Iris pigment epithelial cell (primary cell): ENCODE results near the gene SLC25A25.
"Not testable (repeated sequence)": the region's sequence is repeated elsewhere in the genome, so short reads cannot be mapped to it uniquely, and the experiment has no call there.

ENCODE experiments used
- DNase-seq: peaks from one replicate; pipeline ENCODE4 v3.0.0-alpha.2; 2011; ENCODE audit warnings: low read depth

Gene SLC25A25

DNA sequence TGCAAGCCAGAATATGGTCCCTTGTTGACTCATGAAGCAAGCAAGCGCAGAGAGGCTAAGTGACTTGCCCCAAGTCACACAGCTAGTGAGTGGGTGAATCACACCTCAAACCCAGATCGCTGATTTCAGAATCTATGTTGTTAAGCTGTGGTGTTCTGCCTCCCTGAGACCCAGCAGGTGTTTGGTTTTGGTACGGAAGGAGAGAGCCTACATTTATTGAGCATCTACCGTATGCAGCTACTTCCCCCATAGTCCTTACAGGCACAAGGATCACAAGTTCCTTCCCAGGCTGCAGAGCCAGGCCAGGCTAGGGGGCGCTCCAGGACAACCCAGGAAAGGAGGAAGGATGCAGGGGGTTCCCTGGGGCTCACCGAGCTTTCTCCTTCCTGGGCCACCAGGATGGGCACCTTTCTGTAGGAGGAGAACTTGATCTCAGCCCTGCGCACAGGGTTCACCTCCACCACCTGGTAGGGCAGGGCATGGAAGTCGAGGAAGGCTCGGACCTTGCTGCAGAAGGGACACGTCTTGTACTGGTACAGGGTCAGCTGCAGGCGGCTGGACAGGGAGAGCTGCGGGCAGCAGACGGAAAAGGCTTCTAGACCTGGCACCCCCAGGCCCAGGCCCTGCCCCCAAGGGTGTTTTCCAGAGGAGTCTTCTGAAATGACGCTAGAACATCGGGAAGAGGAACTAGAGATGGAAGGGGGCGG is 57.0 kb downstream of the SLC25A25 start:
- DNase-seq, result peak; percentile 60

DNA sequence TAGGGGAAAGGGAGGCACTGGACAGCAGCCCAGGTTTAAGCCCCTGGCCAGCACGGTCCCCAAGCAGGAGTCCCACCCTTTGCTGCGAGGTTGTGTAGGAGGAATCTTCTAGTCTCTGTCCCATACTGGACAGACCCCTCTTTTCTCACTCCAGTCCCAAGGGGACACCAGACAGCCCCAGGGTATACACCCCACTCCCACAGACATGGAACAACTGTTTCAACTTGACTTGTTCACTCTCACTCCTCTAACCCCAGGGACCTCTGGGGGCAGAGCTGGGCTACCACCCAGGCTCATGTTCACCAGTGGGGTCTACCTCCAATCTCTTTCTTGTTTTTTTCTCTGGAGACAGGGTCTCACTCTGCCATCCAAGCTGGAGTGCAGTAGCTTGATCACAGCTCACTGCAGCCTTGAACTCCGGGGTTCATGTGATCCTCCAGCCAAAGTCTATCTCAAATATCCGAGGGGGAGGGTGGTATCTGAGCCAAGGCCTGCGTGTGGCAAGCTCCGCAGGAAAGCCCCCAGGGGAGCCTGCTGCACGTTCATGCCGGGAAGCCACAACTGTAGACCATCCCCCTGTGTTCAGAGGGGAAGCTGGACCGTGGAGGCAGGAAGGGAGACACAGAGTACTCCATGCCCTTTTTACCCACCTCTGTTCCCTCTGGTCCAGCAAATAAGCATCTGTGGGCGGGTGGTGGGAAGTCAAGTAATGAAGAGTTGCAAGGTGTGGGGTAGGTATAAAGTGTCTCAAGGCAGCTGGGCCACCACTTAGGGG is 57.7 kb downstream of the SLC25A25 start:
- DNase-seq, result no peak

DNA sequence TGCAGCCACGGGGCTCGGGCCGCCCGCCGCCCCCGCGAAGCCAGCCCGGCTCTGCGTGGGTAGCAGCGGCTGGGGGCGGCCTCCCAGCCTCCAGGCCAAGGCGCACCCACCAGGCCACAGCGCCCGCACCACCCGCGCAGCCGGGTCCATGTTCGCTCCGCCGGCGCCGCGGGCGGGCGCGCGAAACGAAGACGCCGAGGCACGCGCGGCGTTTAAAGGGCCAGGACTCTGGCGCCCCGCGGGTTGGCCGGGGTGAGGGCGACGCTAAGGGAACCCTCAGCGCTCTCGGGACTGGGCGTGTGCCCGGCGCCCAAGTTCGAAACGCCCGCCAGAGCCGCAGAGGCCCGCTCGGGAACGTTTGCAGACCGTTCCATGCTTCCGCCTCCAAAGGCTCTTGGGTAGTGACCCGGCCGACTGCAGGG is 59.5 kb downstream of the SLC25A25 start, which contains the start of gene PTGES2:
Gene PTGES2, minus strand, starts transcription at position 162 of the 422 bp plus-strand sequence. Its CDS starts 12 bp downstream, at position 150.
- DNase-seq, result peak; percentile 86

DNA sequence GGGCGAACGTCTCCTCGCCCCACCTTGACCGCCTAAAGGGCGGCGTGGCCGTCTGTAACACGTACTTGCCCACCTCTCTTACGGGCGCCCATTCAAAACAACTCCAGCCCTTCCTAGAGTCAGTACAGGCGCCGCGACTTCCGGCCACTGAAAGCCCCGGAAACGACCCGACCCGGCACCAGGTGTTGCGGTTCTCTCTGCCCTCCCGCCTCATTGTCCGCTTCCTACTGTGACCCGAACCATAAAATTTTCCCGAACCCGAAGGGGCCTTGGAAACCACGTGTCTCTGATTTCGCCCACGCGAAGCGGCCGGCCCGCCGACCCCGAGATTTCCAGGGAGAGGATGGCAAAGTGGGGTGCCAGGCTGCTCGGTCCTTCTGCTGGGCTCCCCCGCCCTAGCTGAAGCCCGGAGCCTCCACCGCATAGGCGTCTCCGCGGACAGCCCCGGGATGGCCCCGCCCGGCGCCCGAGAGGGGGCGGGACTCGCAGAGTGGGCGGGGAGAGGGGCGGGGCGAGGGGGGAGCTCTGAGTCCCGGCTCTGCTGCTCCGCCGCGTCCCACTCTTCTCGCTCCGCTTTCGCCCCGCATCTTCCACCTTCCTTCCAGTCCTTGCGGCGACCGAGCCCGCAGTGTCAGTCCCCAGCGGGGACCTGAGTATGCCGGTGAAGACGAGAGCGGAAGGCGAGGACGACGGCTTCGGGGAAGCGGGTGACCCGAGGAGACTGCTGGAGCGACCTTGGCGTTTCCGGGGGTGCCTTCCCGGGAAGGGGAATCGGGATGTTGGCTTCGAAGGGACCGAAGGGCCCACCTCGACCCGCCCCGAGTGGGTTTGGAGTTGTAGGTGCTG is 60.2 kb downstream of the SLC25A25 start:
- peak; percentile 89 for DNase-seq

DNA sequence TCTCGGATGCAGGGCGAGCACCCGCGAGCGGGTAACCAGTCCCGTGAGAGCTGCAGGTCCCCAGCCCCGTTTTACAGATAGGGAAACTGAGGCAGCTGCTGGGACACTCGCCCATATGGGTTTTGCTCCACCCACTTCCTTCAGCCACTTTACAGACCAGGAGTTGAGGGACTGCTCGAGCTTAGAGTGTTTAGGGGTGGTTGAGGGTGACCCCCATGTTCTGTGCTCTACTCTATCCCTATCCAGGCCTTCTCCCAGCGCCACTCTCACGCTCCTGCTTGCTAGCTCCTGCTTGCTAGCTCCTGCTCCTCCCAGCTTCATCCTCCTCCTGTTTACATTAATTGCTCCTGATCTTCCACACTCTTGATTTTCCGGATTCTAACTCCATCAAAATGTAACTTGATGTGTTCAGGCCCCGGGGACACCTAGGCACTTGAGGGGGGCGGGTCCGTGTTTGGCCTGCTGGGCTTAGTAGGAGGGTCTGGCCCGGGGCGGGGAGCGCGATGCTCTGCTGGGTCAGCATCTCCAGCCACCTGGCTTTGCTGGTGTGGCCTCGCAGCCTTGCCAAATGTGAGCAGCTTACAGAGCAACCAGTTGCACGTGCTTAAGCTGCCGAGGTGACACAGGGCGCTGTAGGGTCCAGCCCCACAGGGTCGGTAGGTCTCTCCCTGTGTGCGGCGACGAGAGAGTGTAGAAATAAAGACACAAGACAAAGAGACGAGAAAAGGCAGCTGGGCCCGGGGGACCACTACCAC is 61.0 kb downstream of the SLC25A25 start:
- DNase-seq, result no peak

DNA sequence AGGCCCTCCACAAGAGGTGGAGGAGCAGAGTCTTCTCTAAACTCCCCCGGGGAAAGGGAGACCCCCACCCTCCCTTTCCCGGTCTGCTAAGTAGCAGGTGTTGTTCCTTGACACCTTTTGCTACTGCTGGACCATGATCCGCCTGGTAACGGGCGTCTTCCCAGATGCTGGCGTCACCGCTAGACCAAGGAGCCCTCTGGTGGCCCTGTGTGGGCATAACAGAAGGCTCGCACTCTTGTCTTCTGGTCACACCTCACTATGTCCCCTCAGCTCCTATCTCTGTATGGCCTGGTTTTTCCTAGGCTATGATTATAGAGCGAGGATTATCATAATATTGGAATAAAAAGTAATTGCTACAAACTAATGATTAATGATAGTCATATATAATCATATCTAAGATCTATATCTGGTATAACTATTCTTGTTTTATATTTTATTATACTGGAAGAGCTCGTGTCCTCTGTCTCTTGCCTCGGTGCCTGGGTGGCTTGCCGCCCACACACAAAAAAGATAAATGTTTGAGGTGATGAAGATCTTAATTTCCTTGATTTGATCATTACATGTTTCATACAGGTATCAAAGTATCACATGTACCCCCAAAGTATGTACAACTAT is 62.1 kb downstream of the SLC25A25 start:
- not testable (repeated sequence) for DNase-seq

DNA sequence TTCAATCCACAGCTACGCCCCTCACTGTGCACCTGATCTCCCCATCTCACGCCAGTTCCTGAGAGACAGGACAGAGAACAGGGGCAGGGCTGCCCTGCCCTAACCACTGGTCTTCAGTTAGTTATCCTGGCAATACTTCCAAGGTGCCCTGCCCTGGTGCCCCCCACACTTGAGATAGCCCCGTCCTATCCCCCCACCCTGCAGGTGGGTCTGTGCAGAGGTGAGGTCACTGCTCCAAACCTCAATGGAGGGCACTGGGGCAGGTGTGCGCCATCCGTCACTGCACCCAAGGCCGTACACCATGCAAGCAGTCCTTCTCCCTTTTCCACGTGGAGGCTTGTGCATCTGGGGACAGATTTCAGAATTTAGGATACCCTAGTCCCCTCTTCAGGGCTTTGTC is 62.6 kb downstream of the SLC25A25 start:
- not testable (repeated sequence) for DNase-seq

DNA sequence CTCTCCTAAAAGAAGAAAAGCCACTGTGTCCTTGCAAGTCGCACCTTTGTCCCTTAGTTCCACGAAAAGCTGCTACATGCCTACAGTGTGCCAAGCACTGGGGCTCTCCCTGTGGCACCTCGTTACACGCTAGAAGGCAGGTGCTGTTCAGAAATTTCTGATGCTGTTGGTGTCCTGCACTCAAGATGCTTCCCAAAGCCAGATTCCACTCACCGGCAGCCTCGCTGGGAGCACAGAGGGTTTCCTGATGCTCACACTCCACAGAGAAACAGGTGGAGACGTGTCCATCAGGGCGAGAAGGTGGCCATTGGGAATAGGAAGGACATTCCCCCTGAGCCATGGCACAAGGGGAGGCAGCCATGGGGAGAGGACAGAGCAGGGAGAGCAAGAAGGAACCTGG is 63.3 kb downstream of the SLC25A25 start:
- not testable (repeated sequence) for DNase-seq

DNA sequence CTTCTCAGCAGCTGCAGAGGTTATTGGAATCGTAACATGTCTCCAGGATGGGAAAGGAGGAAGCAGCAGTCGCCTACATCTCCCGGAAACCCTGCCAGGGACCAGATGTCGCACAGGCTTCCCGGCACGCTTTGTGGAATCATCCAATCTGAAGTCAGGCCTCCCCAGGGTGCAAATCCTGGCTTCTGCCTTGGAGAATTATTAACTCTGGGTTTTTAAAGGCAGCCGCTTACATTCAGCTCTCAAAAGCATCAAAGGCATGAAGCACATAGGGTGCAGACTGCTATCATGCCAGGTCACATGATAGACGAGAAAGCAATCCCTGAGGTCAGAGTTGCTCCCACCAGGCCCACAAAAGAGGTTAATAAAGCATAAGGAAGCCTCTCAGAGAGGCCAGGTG is 64.1 kb downstream of the SLC25A25 start:
- DNase-seq, result not testable (repeated sequence)

DNA sequence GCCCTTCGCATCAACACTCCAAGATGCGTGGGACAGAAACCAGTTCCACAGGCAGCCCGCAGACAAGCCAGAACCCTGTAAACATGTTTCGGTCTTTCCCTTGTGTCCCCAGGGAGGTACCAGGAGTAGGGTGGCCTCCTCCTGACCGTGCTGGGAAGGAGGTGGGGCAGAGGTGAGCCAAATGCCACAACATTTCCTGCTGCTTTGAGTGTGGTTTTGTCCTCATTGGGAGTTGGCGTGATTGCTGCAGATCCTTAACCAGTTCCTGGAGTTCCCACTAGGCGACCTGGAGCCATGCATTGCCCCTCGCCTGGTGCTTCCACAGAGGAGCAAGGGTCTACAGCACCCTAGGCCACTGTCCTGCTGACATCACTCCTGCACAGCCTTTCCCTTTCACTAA is 67.5 kb downstream of the SLC25A25 start:
- DNase-seq, result not testable (repeated sequence)

DNA sequence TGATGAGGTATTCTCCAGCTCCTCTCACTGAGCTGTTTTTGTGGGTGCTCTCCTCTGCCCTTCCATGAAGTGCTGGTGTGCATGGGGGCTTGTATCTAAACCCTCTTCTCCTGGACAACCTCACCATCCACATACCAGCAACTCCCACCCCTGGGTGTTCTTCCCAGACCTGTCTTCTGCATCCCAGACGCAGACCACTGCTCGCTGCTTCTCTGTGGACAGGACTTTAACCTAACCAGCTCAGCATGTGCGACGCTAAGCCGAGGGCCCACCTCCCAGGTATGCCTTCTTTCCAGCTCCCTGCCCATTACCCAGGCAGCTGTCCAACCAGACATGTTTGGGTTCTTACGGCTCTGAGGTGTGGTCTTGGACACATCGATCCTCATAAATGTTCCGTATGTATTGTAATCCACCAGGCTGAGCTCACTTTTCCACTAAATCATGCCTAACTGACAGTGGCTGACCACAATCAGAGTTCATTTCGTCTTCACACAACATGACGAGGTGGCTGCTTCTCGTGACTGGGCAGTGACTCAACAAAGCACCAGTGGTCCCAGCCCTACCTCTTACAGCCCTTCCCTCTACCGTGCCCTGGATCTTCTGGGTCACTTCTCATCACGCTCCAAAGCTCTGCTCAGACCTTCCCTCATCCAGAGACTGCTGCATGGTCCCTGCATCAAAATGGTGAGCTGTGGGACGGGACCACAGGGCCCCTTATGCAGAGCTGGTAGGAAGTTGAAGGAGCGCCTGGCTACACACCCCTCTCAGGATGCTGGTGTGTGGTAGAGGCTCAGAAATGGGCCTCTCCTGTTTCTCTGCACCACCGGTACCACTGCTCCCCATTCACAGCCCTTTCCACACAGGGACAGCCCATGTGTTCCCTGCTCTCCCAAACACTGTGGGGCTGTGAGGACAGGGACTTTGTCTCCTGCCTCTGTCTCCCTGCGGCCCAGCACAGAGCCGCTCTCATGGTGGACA is 69.1 kb downstream of the SLC25A25 start:
- peak; percentile 74 for DNase-seq

DNA sequence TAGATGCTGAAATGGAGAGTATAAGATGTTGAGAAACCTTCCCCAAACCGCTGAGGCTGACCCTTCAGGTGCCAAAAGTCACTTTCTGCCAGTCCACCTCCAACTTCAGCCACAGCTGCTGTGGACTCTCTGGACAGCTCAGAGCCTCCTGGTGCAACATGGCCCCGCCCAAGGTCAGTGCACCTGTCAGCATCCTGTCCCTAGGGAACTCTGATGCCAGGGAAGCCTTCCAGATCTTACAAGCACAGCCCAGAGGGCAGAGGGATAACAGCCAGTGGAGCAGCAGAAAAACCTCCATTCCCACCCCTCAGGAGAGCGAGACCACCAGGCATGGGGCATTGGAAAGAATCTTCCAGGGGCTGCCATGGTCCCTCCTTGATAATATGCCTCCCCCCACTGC is 70.0 kb downstream of the SLC25A25 start:
- DNase-seq, result no peak

DNA sequence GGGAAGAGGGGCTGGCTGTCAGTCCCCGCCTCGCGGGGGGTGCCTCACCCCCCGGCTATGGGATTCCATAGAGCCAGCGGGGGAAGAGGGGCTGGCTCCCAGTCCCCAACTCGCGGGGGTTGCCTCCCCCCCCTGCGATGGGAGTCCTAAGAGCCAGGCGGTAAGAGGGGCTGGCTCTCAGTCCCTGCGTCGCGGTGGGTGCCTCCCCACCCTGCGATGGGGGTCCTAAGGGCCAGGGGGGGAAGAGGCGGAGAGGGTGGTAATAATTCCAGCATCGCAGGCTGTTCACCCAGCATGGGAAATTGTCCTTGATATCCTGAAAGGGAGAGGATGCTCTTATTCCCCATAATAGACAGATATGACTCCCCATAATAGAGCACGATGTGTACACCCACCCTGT is 71.6 kb downstream of the SLC25A25 start:
- DNase-seq, result no peak

DNA sequence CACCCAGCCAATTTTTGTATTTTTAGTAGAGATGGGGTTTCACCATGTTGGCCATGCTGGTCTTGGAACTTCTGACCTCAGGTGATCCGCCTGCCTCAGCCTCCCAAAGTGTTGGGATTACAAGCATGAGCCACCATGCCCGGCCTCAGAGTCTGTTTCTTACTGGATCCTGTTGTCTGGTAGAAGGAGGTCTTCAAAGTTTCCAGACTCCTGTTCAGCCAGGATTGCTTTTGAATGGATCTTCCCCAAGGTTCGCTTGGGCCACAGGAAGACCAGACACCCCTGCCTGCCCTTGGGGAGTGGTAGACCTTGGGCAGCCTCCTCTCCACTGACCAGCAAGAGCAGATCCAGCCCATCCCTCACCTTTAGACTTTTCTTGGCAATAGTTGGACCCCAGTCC is 73.6 kb downstream of the SLC25A25 start:
- DNase-seq, result no peak

DNA sequence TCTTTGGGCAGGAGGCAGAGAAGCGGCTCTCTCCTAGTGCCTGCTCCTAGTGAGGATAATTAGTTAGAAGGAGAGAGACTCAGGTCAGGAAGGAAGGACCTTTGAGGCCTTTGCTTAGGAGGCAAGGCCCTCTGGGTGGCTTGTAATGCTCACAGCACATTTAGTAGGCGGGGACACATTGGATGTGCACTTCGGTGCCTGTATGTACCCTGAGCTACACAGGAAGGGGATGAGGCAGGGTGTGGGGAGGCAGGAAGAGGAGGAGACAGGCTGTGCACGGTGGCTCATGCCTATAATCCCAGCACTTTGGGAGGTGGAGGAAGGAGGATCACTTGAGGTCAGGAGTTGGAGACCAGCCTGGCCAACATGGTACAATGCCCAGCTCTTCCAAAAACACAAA is 74.0 kb downstream of the SLC25A25 start:
- no peak for DNase-seq

DNA sequence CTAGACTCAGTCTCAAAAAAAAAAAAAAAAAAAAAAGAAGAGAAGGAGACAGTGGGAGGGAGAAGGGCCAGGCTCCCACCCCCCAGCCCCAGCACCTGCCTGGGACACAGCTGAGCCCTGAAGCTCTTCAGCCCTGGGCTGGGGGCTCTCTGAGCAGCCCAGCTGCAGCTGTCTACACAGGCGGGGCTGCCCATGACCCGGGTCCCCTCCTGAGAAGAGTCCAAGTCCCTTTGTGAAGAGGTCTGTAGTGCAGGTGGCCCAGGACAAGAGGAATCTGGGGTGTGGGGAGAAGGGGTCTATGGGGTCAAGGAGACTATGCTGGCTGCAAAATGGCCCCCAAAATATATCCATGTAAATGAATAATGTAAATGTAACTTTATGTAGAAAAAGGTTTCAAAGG is 74.6 kb downstream of the SLC25A25 start:
- no peak for DNase-seq

DNA sequence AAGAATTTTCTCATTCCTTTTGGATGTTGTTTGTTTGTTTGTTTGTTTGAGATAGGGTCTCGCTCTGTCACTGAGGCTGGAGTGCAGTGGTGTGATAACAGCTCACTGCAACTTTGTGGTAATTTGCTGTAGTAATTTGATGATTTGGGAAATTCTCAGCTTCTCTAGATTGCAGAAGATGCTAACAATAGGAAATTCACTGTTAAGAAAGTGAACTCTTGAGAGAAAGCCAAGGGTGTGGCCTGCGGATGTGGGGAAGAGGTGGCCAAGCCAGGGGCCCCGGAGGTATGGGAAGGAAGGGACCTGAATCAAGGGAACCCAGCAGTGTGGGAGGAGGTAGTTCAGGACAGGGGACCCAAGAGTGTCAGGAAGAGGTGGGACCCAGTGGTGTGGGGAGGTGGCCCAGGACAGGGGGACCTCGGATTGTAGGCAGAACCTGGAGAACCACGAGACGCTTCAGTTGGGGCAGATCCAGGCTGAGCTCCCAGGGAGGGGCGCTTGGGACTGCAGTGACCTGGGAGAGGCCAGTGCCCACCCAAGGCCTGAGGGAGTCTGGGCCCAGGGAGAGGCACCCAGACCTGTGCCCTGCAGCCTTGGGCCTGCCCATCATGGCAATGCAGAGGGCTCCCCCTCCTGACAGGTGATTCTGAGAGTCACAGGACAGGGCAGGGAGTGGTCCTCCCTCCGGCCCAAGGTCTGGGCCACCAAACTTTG is 75.7 kb downstream of the SLC25A25 start:
- DNase-seq, result no peak

DNA sequence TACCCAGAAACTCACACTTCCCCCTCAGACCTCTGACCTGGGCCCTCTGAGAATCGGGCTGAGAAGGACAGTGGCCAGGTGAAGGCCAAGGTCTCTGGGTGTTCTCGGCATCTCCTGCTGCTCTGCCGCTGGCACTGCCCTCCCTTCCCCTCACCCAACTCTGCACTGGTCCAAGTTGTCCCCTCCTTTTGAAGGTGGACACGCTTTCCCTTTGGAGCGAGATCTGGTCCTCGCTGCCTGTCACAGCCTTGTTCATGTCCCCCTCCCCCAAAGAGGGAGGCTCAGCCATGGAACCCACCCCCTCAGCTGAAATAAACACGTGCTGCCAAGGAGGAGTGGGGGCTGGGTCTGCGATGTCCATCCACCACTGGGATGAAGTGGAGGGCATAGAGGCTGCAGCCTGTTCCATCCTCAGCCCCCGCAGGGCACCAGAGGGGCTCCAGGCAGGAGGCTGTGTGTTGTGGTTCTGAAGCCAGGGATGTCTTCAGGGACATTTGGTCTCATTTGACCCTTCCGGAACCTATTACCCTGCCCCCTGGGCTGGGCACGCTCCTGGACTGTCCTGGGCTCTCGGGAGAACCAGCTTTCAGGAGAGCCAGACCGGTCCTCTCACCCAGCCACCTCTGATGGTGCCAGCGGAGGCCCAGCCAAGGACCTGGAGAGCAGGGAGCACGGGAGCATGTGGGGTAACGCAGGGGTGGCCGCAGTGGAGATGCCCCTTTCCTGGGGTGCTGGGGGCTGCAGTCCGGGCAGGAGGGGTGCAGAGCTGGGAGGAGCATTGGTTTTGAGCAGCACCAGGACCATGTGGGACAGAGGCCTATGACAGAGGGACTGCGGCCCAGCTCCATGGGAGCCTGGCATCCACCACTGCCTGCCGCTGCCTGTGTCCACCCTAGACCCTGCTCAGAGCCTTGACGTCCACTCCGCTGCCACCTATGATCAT is 76.5 kb downstream of the SLC25A25 start:
- DNase-seq, result no peak
